HG02885 (cell line): Measurements from ENCODE around the gene MFSD11.
"Not testable (repeated sequence)": the region's sequence is repeated elsewhere in the genome, so short reads cannot be mapped to it uniquely, and the experiment has no call there.

Experiments used
- ATAC-seq: cut with Tn5 transposase; IDR thresholded peaks from one replicate; pipeline ENCODE4 v1.9.1; 2021; ENCODE audit warnings: mild to moderate bottlenecking; ENCODE audit not compliant: unreplicated experiment, poor library complexity

Gene MFSD11

DNA sequence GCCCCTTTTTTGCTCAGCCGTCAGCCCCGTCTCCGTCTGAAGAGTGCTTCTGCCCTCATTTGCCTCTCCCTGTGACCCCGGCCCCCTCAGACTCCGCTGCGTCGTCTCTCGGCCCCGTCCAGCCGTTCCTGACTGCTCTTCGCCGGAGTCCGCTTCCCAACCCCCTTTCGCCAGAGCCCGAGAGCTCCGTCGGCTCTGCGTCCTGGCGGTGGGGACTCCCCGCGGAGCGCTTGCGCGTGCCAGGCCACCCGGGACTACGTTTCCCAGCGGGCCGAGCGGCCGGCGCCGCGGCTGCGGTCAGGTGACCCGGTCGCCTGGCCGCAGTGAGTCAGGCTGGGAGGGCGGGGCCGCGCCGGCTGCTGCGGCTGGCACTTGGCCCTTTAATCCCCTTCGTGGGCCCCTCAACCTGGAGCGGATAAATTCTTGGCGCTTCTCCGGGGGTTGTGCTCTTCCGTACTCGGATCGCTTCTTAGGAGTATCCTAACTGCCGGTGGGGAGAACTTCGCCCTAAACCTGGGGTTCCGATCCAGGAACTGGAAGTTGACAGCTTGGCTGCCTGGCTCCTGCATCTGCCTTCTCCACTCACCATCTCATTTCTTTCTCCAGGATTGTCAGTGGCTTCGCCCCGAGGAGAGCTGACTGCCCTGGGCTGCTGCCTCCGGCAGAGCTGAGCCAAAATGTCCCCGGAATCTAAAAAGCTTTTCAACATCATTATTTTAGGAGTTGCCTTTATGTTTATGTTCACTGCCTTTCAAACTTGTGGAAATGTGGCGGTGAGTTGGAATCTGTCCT is at the start of gene MFSD11:
MFSD11 (plus strand) TSS at position 444 of the 792 bp plus-strand sequence; CDS start at position 678, 234 bp downstream.
- peak; percentile 60 for ATAC-seq

DNA sequence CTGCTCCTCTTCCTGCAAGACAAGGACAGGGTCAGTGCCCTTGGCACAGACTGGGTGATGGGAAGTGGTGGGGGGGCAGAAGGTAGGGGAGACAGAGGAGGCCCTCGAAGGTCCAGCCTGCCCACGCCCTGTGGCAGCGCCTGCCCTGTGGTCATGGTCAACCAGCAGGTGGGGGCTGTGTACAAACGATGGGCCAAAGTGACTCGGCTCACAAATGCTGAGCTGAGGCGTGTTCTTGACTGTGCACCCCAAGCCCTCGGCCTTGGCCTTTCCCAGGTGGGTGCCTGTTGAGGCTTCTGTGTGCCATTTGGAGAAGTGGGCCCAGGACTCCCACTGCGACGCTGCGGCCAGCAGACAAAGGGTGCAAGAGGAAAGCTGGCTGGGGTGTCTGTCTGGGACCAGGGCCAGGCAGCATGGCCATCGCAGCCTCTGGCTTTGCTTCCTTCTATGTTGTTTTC is 49.7 kb upstream of the MFSD11 start:
- ATAC-seq, result no peak

DNA sequence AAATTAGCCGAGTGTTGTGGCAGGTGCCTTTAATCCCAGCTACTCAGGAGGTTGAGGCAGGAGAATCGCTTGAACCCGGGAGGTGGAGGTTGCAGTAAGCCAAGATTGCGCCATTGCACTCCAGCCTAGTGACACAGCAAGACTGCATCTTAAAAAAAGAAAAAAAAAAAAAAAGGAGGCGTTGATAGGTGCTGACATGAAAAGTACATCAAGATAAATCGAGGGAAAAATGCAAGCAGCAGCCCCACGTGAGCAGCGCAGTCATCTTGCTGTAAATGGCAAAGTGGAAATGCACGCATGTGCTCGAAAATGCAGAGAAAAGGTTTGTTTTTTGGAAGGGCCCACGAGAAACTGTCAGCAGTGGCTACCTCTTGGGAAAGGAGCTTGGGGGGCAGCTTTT is 48.1 kb upstream of the MFSD11 start:
- no peak for ATAC-seq

DNA sequence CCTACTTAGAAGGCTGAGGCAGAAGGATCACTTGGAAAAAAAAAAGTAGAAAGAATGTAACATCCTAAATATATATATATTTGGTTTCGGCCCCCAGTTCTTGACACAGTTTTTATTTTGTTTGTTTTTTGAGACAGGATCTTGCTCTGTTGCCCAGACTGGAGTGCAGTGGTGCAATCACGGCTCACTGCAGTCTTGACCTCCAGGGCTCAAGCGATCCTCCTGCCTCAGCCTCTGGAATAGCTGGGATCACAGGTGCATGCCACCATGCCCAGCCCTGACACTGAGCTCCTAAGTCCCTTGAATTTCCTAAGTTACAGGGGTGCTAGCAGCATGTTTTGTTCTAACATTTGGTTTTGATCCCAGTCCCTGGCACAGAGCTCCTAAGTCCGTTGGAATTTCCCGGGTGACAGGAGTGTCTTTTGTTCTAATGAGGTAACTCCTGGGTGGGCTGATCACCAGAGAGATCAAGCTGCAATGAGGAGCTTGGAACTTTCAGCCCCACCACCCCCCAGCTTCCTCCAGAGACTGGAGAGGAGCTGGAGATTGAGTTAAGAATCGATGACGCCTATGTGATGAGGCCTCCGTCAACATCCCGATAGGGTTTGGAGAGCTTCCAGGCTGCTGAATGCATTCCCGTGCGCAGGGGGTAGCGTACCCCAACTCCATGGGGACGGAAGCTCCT is 47.2 kb upstream of the MFSD11 start:
- no peak for ATAC-seq

DNA sequence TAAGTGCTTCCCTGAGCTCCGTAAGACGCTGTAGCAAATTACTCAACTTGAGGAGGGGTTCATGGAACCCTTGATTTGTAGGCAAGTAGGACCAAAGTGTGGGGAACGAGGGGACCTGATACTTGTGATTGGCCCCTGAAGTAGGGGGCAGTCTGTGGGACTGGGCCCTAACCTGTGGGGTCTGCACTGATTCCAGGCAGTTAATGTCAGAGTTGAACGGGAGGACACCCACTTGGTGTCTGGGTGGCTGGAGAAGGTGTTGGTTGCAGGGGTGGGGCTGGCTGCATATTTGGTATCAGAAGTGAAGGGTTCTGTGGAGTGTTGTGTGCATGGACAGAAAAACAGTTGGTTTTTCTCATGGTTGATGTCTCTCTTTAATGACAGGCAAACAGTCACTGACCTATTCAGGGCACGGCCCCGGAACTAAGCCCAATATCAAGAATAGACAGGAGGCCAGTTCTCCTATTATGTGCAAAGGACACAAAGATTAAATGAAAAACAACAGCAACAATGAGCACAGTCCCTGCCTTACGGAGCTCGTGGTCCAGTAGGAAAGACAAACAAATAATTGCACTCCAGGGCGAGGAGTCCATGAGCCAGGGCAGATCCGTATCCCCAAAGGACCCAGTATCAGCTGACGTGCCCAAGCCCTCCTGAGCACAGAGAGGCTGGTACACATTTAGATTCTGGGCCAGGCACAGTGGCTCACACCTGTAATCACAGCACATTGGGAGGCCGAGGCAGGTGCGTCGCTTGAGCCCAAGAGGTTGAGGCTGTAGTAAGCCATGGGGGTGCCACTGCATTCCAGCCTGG is 46.3 kb upstream of the MFSD11 start:
- ATAC-seq, result no peak

DNA sequence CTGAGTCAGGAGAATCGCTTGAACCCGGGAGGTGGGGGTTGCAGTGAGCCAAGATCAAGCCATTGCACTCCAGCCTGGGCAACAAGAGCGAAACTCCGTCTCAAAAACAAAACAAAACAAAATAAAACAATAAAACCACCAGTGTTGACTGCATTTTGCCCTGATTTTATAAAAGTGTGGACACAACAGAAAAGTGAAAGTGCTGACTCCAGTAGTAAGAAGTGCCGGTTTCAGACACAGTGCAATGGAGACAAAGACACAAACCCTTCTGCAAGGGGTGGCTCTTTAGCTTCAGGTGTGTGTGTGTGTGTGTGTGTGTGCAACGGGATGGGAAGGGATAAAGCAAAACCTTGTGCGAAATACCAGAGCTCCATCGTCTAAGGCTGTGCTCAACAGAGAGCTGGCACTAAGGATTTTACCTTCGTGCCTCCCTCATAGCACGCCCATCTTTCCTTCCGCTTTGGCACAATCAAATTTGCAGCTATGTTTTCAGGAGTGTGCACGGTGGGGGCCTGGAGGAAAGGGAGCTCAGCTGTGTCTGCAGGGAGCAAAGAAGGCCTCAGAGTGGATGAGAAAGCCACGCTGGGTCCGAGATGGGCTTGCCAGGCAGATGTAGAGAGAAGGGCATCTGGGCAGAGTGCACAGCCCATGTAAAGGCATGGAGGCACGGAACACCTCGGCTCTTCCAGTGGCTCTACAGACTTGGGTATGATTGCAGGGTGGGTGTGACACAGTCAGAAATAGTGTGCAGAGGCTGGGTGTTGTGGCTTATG is 42.7 kb upstream of the MFSD11 start:
- ATAC-seq, result no peak

DNA sequence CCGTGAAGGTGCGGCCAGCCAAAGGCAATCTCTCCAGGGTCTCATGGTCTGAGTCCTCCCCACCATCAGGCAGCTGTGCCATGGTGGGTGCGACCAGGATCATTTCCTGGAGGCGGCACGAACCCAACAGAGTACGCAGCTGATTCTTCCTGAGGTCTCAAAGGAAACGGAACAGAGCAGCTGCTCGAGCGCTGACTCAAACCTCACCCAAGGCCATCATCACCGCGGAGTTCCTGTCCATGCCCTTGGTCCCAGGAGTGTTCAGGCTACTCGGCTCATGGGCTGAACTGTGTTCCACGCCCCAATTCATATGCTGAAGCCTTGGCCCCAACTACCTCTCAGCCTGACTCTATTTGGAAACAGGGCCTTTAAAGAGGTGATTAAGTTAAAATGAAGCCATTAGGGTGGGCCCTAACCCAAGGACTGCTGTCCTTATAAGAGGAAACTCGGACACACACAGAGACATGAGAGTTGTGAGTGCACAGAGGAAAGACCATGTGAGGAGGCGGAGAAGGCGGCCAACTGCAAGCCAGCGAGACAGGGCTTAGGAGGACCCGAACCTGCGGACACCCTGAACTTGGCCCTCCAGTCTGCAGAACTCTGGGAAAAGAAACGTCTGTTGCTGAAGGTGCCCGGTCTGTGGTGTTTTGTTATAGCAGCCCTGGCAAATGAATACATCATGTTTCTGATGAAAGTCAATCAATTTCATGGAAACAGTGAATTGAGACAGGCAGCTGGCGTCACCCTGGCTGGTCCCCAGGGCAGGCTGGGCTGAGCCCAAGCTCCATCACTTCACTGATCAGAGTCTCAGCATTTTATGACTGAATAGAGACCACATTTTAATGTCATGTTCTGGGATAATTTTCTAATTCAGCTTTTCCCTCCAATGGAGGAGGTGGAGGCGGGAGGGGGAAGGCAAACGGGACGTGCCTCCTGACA is 40.9 kb upstream of the MFSD11 start:
- peak; percentile 36 for ATAC-seq

DNA sequence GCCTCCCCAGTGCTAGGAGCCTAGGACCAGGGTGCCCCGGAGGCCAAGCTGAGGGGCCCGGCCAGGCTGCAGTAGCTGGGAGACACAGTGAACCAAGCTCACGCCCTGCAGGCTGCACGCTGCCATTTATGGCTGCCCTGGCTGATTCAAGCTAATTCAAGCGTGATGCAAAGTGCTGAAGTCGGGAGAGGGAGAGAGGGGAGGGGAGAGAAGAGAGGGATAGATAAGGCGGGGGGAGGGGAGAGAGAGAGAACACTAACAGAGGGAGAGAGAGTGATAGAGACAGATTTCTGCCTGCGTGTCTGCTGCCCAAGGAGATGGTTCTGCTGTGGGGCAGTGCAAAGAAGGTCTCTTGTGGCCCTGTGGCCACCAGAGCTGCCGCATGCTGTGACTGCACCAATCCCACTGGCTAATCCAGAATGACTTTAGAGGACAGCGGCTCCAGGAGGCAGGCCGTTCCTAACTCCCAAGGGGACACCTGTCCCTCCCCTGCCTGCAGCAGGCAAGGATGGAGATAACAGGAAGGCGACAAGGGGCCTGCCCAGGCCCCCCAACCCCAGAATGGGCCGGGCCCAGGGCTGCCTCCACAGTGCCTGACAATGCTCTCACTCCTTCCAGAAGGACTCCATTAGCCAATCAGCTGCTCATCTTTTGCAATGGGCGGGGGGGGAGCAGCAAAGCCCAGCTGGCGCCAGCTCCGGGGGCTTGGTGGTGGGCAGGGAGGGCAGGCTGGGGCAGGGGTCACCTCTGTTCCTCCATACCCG is 40.0 kb upstream of the MFSD11 start:
- no peak for ATAC-seq

DNA sequence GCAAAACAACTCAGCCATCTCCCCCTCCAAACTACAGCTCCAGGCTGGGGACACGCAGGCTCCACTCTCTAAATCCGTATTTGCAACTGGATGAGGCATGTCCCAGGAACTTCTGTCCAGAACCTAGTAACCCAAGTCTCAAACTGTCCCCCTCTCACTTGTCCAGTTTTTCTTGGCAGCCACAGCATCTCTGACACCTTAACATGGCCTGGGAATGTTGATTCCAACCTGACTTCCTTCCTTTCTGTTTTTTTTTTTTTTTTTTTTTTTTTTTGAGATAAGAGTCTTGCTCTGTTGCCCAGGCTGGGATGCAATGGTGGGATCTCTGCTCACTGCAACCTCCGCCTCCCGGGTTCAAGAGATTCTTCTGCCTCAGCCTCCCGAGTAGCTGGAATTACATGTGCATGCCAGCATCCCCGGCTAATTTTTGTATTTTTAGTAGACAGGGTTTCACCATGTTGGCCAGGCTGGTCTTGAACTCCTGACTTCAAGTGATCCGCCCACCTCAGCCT is 39.4 kb upstream of the MFSD11 start:
- ATAC-seq, result not testable (repeated sequence)

DNA sequence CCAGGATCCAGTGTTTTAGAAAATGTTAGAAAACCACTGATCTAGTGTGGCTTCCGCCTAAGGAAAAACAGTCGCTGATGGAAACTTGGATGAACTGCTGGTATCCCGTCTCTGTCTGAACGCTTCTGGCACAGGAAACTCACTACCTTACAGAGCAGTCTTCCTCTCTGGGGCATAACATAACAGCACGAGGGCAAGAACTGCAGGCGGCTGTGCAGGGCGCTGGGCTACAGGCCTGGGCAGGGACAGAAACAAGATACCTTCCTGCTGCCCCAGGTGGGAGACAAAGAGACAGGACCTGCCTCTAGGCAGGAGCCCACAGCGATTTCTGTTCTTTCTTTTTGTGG is 37.7 kb upstream of the MFSD11 start:
- no peak for ATAC-seq

DNA sequence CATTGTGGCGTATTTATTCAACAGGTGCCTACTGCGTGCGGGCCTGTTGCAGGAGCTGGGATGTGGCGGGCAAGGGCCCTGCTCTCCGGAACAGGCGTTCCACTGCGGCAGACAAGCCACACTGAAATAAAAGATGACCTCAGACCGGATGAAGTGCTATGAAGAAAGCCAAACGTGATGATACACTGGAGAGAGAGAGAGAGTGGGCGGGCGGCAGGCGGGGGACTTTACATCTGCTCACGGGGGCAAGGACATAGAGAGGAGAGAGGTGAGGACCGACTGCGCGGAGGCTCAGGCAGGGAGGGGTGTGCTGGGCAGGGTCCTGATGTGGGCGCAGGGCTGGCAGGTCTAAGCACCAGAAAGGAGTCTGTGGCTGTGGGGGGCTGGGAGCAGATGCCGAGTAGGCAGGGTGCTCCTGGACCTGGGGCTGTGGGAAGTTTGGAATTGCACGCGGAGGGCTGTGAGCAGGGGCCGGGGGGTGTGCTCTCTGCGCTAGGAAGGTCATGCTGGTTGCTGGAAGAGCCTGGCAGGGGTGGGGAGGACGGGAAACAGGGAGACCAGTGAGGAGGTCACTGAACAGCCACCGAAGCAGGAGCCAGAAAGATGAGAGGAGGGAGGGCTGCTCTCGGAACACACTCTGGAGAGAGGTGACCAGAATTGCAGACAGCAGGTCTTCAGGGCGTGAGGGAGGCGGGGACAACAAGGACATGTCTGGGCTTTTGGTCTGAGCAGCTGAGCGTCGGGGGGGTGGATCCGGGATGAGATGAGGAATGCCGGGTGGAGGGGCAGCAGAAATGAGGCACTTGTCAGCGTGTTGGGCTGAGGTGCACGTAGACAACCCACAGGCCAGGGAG is 37.1 kb upstream of the MFSD11 start:
- no peak for ATAC-seq

DNA sequence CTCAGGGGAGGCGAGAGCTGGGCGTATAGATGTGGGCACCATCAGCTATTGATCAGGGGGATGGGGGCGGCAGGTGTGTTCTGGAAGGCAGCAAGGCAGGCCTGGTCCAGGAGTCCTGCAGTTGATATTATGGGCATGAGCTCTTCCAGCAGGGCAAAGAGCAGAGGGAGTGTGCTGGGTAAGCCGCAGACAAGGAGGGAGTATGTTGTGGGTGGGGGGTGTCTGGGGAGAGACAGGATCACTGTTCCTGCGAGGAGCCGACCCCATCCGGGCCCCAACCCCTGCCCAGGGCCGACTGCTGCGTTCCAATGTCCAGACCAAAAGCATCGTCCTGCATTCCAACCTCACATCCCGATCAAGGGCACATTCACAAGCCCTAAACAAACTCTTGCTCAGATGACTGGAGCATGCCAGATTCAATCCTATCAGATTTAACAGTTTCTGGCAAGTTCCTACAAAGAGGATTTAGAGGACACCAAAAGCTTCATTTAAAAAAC is 36.4 kb upstream of the MFSD11 start:
- ATAC-seq, result no peak

DNA sequence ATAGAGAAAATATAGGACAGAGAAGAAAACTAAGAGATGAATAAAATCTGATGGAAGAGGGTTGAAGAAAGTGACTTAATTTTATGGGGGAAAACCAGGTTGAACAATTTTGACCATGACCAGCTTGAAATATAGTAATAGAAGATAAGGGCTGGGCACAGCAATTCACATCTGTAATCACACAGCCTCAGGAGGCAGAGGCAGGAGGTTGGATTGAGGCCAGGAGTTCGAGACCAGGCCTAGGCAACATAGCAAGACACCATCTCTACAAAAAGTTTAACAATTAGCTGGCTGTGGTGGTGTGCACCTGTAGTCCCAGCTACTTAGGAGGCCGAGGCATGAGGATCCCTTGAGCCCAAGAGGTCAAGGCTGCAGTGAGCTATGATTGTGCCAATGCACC is 35.8 kb upstream of the MFSD11 start:
- no peak for ATAC-seq

DNA sequence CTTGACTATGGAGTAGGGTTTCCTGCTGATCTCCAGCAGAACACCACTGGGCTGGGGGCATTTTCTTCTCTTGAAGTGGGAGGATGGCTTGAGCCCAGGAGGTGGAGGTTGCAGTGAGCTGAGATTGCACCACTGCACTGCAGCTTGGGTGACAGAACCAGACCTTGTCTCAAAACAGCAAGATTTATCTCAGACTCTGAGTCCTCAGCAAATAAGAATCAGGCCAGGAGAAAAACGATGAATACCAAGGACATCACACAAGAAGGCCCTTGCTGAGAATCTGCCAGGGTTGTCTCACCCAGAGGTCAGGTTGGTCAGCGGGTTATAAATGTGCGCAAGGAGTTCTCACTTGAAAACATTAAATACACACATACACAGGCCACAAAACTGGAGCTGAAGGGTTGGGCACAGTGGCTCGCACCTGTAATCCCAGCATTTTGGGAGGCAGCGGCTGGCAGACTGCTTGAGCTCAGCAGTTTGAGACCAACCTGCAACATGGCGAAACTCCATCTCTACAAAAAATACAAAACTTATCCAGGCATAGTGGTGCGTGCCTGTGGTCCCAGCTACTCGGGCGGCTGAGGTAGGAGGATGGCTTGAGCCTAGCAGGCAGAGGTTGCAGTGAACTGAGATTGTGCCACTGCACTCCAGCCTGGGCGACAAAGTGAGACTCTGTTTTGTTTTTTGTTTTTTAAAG is 34.8 kb upstream of the MFSD11 start:
- ATAC-seq, result no peak

DNA sequence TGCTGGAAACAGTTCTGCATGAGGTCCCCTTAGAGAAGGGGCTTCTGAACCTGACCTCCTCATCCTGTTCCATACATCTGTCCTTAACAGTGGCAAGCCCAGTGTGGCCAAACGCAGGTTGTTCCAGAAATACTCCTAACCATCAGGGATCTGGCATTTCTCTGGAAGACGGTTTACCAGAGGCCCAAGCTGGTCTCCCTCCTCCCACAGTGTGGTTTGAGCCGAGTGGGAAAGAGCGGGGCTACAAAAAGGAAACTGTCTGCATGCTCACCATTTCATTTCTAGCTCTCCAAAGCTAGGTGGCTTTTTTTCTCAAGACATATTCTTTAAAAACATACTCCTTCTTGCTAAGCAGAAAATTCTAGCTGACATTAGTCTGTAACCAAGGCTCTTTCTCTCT is 33.1 kb upstream of the MFSD11 start:
- ATAC-seq, result no peak

DNA sequence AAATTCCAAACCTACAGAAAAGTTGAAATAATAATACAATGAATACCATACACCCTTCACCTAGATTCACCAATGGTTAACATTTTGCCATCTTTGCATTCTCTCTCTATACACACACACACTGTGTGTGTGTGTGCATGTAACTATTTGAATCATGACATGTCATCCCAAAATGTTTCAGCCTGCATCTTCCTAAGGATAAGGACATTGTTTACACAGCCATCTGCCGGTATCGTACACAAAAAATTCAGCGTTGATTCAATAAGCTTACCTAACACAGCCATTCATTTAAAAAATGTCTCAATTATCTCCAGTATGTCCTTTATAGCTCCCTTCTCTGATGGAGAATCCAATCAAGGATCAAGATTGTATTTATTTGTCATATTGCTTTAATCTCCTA is 31.1 kb upstream of the MFSD11 start:
- no peak for ATAC-seq
